Lower leg skin (tissue), 3 donors: ENCODE results near the gene CTSA.

Experiments used
- CTCF ChIP-seq, 3 donors: fragments of 450-650 bp; IDR thresholded peaks; one replicate each; pipeline ENCODE4 v1.5.1; 2016; ENCODE audit warnings: antibody characterized with exemption in 3 of 3, mild to moderate bottlenecking in 3 of 3, moderate library complexity in 2 of 3
- POLR2A ChIP-seq, 2 donors: fragments of 450-650 bp; IDR thresholded peaks; one replicate each; pipeline ENCODE4 v1.6.1; 2016 to 2017; ENCODE audit warnings: antibody characterized with exemption in 2 of 2, mild to moderate bottlenecking in 1 of 2, moderate library complexity in 1 of 2

- TF ChIP-seq CTCF (IDR thresholded peaks at IDR 0.05) (no peak), POLR2A (IDR thresholded peaks at IDR 0.05) (no peak)
Measured at GRCh38 chr20:45887346-45887715, 3.8 kb upstream of the CTSA start, which contains the start of gene SPATA25.
